ENCODE results near the gene MCM3AP.
"Not testable (repeated sequence)": the region's sequence is repeated elsewhere in the genome, so short reads cannot be mapped to it uniquely, and the experiment has no call there.

The MCM3AP gene

GRCh38 chr21:46205166-46205565, 80.2 kb downstream of the MCM3AP start:
- DNase-seq (ENCODE audit: low read depth, low spot score): no peak

- no peak for DNase-seq (ENCODE audit: low read depth, low spot score)
Observed at GRCh38 chr21:46203203-46203600, 82.2 kb downstream of the MCM3AP start.

- DNase-seq (ENCODE audit: low read depth, low spot score): no peak
Observed at GRCh38 chr21:46202592-46203202, 82.7 kb downstream of the MCM3AP start.

GRCh38 chr21:46200877-46201803, 84.3 kb downstream of the MCM3AP start:
- not testable (repeated sequence) for DNase-seq (ENCODE audit: low read depth, low spot score)

- no peak for DNase-seq (ENCODE audit: low read depth, low spot score)
Observed at GRCh38 chr21:46199436-46200373, 85.7 kb downstream of the MCM3AP start.

GRCh38 chr21:46196733-46197132, 88.7 kb downstream of the MCM3AP start:
- no peak for DNase-seq (ENCODE audit: low read depth, low spot score)

GRCh38 chr21:46195595-46196195, 89.7 kb downstream of the MCM3AP start:
- no peak for DNase-seq (ENCODE audit: low read depth, low spot score)

- no peak for DNase-seq (ENCODE audit: low read depth, low spot score)
Observed at GRCh38 chr21:46194374-46195334, 90.8 kb downstream of the MCM3AP start.

GRCh38 chr21:46193829-46194373, 91.5 kb downstream of the MCM3AP start:
- no peak for DNase-seq (ENCODE audit: low read depth, low spot score)

GRCh38 chr21:46191686-46192575, 93.5 kb downstream of the MCM3AP start:
- DNase-seq (ENCODE audit: low read depth, low spot score): no peak

GRCh38 chr21:46191257-46191685, 94.1 kb downstream of the MCM3AP start:
- no peak for DNase-seq (ENCODE audit: low read depth, low spot score)

- no peak for DNase-seq (ENCODE audit: low read depth, low spot score)
Observed at GRCh38 chr21:46190491-46191131, 94.8 kb downstream of the MCM3AP start.

GRCh38 chr21:46189959-46190490, 95.4 kb downstream of the MCM3AP start:
- DNase-seq (ENCODE audit: low read depth, low spot score): no peak

- DNase-seq (ENCODE audit: low read depth, low spot score): no peak
Observed at GRCh38 chr21:46189213-46189958, 96.0 kb downstream of the MCM3AP start.

- no peak for DNase-seq (ENCODE audit: low read depth, low spot score)
Observed at GRCh38 chr21:46188226-46189212, 96.9 kb downstream of the MCM3AP start.

- DNase-seq (ENCODE audit: low read depth, low spot score): no peak
Observed at GRCh38 chr21:46187814-46188213, 97.6 kb downstream of the MCM3AP start.

Measured in brain pericyte (primary cell).